ENCODE measurements around the gene ANKS1B. TPM values are rescaled to one million over a fixed set of nuclear protein-coding genes. Genes with fewer than 3 reads are reported as not detected.

The ANKS1B gene
- total RNA-seq, 4 donors from 2014 or later: 1.5 to 5.5 (median 4.4) TPM

- no peak for DNase-seq (ENCODE audit: low spot score in 2 of 2)
- no peak for TF ChIP-seq CTCF (IDR thresholded peaks at IDR 0.05)
- TF ChIP-seq POLR2A (IDR thresholded peaks at IDR 0.05): no peak
- intact Hi-C loops (cut with DNase I; ENCODE audit: low total_unique reads): no loop called here
- 2% methylated on average over 6 to 10 of the region's 10 CpGs for WGBS, 2 donors
- peak overlapping the region; percentile 30 for H3K4me3 ChIP-seq (ENCODE audit: low read depth, poor library complexity, severe bottlenecking)
These were observed 414 bp upstream of the ANKS1B start for GRCh38 chr12:99985129-99985570.

- DNase-seq (ENCODE audit: low spot score in 2 of 2): no peak
- H3K4me3 ChIP-seq (ENCODE audit: low read depth, poor library complexity, severe bottlenecking): no peak overlapping the region
- 15 to 18% methylated on average over 20 of the region's 20 CpGs for WGBS, 2 donors
- intact Hi-C loops (cut with DNase I; ENCODE audit: low total_unique reads): no loop called here
- no peak for TF ChIP-seq POLR2A (IDR thresholded peaks at IDR 0.05)
- no peak for TF ChIP-seq CTCF (IDR thresholded peaks at IDR 0.05)
These were observed 1.1 kb downstream of the ANKS1B start for GRCh38 chr12:99983456-99984258.

- 71 to 73% methylated on average over 4 of the region's 4 CpGs for WGBS, 2 donors
- TF ChIP-seq POLR2A (IDR thresholded peaks at IDR 0.05) (no peak), CTCF (IDR thresholded peaks at IDR 0.05) (no peak)
- no peak overlapping the region for H3K4me3 ChIP-seq (ENCODE audit: low read depth, poor library complexity, severe bottlenecking)
- intact Hi-C loops (cut with DNase I; ENCODE audit: low total_unique reads): no loop called here
- DNase-seq (ENCODE audit: low spot score in 2 of 2): no peak
These were observed 3.0 kb downstream of the ANKS1B start for GRCh38 chr12:99981639-99982190.

GRCh38 chr12:99979471-99979870, 5.3 kb downstream of the ANKS1B start:
- no peak overlapping the region for H3K4me3 ChIP-seq (ENCODE audit: low read depth, poor library complexity, severe bottlenecking)
- no peak for DNase-seq (ENCODE audit: low spot score in 2 of 2)
- intact Hi-C loops (cut with DNase I; ENCODE audit: low total_unique reads): no loop called here
- 72 to 86% methylated on average over 2 of the region's 2 CpGs for WGBS, 2 donors
- TF ChIP-seq POLR2A (IDR thresholded peaks at IDR 0.05): no peak
- no peak for TF ChIP-seq CTCF (IDR thresholded peaks at IDR 0.05)

GRCh38 chr12:99978152-99978551, 6.6 kb downstream of the ANKS1B start:
- WGBS, 2 donors: 34 to 57% methylated on average over 1 of the region's 1 CpG
- TF ChIP-seq POLR2A (IDR thresholded peaks at IDR 0.05) (no peak), CTCF (IDR thresholded peaks at IDR 0.05) (no peak)
- DNase-seq (ENCODE audit: low spot score in 2 of 2): no peak
- intact Hi-C loops (cut with DNase I; ENCODE audit: low total_unique reads): no loop called here
- no peak overlapping the region for H3K4me3 ChIP-seq (ENCODE audit: low read depth, poor library complexity, severe bottlenecking)
